ENCODE measurements around the gene SRRM5. TPM values are rescaled to one million over a fixed set of nuclear protein-coding genes. Genes with fewer than 3 reads are reported as not detected.

SRRM5 gene
- total and polyA plus RNA-seq, 2 of the 13 experiments (the other 11 are each of a cell fraction or from before 2014, with no cell fraction given) = 0.11 to 0.16 TPM

DNA sequence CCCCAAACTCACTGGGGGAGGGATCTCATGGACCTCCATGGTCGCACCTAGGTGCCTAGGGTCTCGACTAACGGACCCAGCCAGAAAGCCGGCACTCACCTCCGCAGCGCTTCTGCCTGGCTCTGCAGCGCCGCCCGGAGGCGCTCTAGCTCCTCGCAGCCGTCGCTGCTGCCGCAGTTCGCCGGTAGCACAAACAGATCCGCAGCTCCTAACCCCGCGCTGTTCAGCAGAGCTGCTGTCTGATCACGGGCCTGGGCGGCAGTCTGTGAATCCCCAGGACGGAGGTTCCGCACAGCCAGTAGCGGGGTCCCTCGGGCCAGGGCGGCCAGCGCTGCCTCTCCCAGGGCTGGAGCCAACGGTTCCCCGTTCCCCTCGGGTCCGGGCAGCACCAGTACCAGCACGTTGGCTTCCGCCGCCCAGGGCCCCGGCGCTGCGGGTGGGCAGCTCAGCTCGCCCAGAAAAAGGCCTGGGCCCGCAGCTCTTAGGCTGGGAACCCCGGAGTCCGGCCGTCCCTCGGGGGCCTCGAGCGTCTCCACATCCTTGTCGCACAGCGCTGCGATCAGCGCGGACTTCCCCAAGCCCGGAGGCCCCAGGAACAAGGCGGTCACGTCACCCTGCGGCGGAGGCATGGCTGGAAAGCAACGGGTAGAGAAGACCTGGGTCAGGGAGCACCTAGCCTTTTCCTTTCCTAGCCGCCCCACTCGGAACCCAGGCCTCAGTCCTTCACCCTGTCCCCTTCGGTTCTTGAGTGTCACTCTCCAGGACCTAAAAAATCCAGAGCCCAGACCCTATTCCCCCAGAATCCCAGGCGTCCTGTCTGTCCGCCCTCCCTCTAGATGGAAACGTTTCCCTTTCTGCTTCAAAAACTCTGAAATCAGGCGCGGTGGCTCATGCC lies 16.9 kb upstream of the SRRM5 start (continued):
- TF ChIP-seq, protein P1, sequence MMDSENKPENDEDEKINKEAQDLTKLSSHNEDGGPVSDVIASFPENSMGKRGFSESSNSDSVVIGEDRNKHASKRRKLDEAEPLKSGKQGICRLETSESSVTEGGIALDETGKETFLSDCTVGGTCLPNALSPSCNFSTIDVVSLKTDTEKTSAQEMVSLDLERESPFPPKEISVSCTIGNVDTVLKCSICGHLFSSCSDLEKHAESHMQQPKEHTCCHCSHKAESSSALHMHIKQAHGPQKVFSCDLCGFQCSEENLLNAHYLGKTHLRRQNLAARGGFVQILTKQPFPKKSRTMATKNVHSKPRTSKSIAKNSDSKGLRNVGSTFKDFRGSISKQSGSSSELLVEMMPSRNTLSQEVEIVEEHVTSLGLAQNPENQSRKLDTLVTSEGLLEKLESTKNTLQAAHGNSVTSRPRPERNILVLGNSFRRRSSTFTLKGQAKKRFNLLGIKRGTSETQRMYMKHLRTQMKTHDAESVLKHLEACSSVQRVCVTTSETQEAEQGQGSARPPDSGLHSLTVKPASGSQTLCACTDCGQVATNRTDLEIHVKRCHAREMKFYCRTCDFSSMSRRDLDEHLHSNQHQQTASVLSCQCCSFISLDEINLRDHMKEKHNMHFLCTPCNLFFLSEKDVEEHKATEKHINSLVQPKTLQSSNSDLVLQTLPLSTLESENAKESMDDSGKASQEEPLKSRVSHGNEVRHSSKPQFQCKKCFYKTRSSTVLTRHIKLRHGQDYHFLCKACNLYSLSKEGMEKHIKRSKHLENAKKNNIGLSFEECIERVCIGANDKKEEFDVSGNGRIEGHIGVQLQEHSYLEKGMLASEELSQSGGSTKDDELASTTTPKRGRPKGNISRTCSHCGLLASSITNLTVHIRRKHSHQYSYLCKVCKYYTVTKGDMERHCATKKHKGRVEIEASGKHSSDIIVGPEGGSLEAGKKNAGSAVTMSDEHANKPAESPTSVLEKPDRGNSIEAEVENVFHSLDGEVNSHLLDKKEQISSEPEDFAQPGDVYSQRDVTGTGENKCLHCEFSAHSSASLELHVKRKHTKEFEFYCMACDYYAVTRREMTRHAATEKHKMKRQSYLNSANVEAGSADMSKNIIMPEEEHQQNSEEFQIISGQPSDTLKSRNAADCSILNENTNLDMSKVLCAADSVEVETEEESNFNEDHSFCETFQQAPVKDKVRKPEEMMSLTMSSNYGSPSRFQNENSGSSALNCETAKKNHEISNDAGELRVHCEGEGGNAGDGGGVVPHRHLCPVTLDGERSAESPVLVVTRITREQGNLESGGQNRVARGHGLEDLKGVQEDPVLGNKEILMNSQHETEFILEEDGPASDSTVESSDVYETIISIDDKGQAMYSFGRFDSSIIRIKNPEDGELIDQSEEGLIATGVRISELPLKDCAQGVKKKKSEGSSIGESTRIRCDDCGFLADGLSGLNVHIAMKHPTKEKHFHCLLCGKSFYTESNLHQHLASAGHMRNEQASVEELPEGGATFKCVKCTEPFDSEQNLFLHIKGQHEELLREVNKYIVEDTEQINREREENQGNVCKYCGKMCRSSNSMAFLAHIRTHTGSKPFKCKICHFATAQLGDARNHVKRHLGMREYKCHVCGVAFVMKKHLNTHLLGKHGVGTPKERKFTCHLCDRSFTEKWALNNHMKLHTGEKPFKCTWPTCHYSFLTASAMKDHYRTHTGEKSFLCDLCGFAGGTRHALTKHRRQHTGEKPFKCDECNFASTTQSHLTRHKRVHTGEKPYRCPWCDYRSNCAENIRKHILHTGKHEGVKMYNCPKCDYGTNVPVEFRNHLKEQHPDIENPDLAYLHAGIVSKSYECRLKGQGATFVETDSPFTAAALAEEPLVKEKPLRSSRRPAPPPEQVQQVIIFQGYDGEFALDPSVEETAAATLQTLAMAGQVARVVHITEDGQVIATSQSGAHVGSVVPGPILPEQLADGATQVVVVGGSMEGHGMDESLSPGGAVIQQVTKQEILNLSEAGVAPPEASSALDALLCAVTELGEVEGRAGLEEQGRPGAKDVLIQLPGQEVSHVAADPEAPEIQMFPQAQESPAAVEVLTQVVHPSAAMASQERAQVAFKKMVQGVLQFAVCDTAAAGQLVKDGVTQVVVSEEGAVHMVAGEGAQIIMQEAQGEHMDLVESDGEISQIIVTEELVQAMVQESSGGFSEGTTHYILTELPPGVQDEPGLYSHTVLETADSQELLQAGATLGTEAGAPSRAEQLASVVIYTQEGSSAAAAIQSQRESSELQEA (CRISPR knock-in tag; IDR thresholded peaks at IDR 0.05; ENCODE audit: not compliant biosample characterization) = no peak
- TF ChIP-seq KLF9 (CRISPR knock-in tag; IDR thresholded peaks at IDR 0.05; ENCODE audit: low read depth) (no peak), ISL2 (CRISPR knock-in tag; IDR thresholded peaks at IDR 0.05) (peak; percentile 14; the same call in 1 of the 2 replicates), ZNF136 (CRISPR knock-in tag; IDR thresholded peaks at IDR 0.05; ENCODE audit: low read depth) (0 out of 2 replicates have a peak, but pooled peaks have one; percentile 41), AHR (CRISPR knock-in tag; IDR thresholded peaks at IDR 0.05) (no peak), ZSCAN30 (CRISPR knock-in tag; IDR thresholded peaks at IDR 0.05) (no peak), ZNF644 (CRISPR knock-in tag; IDR thresholded peaks at IDR 0.05; ENCODE audit: low read depth) (no peak), ZNF264 (CRISPR knock-in tag; IDR thresholded peaks at IDR 0.05) (no peak), MIER3 (CRISPR knock-in tag; IDR thresholded peaks at IDR 0.05; ENCODE audit: borderline replicate concordance) (peak; percentile 13; the same call in 1 of the 2 replicates), SP2 (CRISPR knock-in tag; IDR thresholded peaks at IDR 0.05) (no peak)
- TF ChIP-seq, protein P2, sequence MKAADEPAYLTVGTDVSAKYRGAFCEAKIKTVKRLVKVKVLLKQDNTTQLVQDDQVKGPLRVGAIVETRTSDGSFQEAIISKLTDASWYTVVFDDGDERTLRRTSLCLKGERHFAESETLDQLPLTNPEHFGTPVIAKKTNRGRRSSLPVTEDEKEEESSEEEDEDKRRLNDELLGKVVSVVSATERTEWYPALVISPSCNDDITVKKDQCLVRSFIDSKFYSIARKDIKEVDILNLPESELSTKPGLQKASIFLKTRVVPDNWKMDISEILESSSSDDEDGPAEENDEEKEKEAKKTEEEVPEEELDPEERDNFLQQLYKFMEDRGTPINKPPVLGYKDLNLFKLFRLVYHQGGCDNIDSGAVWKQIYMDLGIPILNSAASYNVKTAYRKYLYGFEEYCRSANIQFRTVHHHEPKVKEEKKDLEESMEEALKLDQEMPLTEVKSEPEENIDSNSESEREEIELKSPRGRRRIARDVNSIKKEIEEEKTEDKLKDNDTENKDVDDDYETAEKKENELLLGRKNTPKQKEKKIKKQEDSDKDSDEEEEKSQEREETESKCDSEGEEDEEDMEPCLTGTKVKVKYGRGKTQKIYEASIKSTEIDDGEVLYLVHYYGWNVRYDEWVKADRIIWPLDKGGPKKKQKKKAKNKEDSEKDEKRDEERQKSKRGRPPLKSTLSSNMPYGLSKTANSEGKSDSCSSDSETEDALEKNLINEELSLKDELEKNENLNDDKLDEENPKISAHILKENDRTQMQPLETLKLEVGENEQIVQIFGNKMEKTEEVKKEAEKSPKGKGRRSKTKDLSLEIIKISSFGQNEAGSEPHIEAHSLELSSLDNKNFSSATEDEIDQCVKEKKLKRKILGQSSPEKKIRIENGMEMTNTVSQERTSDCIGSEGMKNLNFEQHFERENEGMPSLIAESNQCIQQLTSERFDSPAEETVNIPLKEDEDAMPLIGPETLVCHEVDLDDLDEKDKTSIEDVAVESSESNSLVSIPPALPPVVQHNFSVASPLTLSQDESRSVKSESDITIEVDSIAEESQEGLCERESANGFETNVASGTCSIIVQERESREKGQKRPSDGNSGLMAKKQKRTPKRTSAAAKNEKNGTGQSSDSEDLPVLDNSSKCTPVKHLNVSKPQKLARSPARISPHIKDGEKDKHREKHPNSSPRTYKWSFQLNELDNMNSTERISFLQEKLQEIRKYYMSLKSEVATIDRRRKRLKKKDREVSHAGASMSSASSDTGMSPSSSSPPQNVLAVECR (CRISPR knock-in tag; IDR thresholded peaks at IDR 0.05; ENCODE audit: borderline replicate concordance) = peak; percentile 61; the same call in 1 of the 2 replicates
- TF ChIP-seq, protein P3, sequence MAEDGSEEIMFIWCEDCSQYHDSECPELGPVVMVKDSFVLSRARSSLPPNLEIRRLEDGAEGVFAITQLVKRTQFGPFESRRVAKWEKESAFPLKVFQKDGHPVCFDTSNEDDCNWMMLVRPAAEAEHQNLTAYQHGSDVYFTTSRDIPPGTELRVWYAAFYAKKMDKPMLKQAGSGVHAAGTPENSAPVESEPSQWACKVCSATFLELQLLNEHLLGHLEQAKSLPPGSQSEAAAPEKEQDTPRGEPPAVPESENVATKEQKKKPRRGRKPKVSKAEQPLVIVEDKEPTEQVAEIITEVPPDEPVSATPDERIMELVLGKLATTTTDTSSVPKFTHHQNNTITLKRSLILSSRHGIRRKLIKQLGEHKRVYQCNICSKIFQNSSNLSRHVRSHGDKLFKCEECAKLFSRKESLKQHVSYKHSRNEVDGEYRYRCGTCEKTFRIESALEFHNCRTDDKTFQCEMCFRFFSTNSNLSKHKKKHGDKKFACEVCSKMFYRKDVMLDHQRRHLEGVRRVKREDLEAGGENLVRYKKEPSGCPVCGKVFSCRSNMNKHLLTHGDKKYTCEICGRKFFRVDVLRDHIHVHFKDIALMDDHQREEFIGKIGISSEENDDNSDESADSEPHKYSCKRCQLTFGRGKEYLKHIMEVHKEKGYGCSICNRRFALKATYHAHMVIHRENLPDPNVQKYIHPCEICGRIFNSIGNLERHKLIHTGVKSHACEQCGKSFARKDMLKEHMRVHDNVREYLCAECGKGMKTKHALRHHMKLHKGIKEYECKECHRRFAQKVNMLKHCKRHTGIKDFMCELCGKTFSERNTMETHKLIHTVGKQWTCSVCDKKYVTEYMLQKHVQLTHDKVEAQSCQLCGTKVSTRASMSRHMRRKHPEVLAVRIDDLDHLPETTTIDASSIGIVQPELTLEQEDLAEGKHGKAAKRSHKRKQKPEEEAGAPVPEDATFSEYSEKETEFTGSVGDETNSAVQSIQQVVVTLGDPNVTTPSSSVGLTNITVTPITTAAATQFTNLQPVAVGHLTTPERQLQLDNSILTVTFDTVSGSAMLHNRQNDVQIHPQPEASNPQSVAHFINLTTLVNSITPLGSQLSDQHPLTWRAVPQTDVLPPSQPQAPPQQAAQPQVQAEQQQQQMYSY (CRISPR knock-in tag; IDR thresholded peaks at IDR 0.05) = no peak

Data from HepG2 (cell line).